Activated T-cell treated with anti-CD3 and anti-CD28 coated beads, Interleukin-2, amount 50 U/mL, for 24 hours (primary cell): ENCODE measurements around the gene ZNF467.

Experiments used
- DNase-seq: peaks from one replicate; pipeline ENCODE4 v3.0.0-alpha.2; 2020
- H3K27ac Mint-ChIP-seq: 2 replicates; pipeline ENCODE4 v1.8.0; 2020; ENCODE audit warnings: mild to moderate bottlenecking, mixed read lengths
- H3K27me3 Mint-ChIP-seq: 2 replicates; pipeline ENCODE4 v1.8.0; 2020; ENCODE audit warnings: mixed read lengths
- H3K36me3 Mint-ChIP-seq: 2 replicates; pipeline ENCODE4 v1.8.0; 2020; ENCODE audit warnings: low read depth, mixed read lengths
- H3K4me1 Mint-ChIP-seq: 2 replicates; pipeline ENCODE4 v1.8.0; 2020; ENCODE audit warnings: low read depth, mixed read lengths
- H3K4me3 Mint-ChIP-seq: 2 replicates; pipeline ENCODE4 v1.8.0; 2020; ENCODE audit warnings: mild to moderate bottlenecking, moderate library complexity, mixed read lengths
- H3K9me3 Mint-ChIP-seq: 2 replicates; pipeline ENCODE4 v1.8.0; 2020; ENCODE audit warnings: mixed read lengths

The ZNF467 gene

DNA sequence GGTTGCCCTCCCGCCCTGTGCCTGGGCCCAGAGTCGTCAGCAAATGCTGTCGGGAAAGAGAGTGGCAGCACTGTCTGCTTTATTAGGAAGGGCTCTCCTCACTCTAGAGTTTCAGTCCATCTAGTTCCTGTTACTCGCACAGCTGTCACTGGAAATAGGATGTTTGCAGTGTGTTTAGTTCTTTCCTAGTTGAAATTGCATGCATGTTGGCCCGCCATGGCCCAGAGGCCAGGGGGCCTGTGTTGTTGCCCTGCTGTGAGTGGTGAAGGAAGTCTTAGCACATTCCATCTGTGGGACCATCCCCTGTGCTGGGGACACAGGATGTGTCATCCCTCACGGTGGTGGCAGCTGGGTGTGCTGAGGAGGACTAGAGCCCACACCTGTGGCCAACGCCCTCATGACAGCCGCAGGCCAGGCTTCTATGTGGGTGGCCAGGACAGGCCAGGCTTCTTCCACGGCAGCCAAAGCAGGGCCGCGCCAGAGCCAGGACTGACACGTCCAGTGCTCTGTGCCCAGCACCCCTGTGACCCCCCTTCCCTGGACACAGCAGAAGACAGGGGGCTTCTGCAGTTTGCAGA lies 45.4 kb downstream of the ZNF467 start:
- no peaks in the 10 kb centered on the region for H3K27me3 Mint-ChIP-seq
- H3K4me1 Mint-ChIP-seq, result no peaks in the 10 kb centered on the region
- H3K4me3 Mint-ChIP-seq, result no peak overlapping the region
- no peaks in the 10 kb centered on the region for H3K9me3 Mint-ChIP-seq
- H3K27ac Mint-ChIP-seq, result no peak overlapping the region
- H3K36me3 Mint-ChIP-seq, result peaks cover 89% of the 10 kb centered on the region
- DNase-seq, result no peak

DNA sequence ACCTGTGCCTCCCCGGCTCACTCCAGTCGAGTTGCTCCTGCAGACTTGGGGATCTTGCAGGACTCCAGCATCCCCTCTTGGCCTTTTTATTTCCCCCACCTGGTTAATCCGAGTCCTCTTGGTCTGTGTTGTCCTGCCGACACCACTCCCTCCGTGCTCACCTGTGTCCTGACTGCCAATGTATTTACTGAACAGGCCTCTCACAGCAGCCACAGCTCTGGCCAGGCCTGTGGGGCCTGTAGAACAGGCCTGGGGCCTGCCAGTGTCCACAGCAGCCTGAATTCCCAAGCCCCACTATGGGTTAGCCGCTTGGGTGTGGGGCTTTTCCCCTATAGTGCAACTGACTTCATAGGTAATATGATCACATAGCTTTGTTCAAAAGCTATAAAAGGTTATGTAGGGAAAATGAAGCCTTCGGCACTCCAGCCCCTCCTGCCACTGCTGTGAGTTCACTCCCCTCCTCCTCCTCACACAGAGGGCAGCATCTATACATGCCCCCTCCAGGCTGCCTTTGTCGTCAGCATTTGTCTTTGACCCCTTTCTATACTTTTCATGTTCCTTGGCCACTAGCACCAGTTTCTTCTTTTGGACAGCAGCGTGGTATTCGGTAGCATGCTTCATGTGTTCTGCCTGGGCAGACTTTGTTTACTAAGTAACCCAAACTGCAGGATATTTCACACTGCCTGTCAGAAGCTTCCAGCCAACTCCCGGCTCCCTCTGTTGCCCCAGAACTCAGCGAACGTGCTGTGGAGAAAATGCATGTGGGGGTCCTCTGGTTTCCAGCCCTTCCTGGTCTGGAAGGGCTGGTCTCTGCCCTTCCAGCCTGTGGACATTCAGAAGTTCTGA lies 46.1 kb downstream of the ZNF467 start:
- peaks cover 90% of the 10 kb centered on the region for H3K36me3 Mint-ChIP-seq
- H3K9me3 Mint-ChIP-seq, result no peaks in the 10 kb centered on the region
- DNase-seq, result no peak
- H3K4me3 Mint-ChIP-seq, result no peak overlapping the region
- H3K27ac Mint-ChIP-seq, result no peak overlapping the region
- no peaks in the 10 kb centered on the region for H3K4me1 Mint-ChIP-seq
- H3K27me3 Mint-ChIP-seq, result no peaks in the 10 kb centered on the region

DNA sequence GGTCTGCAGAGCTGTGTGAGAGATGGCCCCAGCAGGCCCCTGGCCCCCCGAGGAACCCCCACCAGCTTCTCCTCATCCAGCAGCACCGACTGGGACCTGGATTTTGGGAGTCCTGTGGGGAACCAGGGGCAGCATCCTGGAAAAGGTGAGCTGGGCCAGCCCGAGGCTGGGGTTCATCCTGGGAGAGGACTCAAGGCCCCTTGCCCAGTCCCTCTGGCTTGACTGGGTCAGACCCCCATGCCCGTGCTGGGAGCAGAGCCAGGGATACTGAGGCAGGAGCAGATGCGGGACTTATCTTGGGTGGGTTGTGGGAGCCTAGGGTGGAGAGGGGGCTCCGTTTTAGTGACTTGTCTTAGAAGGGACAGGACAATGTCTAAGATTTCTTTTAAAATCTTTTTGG lies 47.5 kb downstream of the ZNF467 start:
- no peak overlapping the region for H3K27ac Mint-ChIP-seq
- no peaks in the 10 kb centered on the region for H3K4me1 Mint-ChIP-seq
- no peak for DNase-seq
- no peaks in the 10 kb centered on the region for H3K27me3 Mint-ChIP-seq
- H3K36me3 Mint-ChIP-seq, result peaks cover 90% of the 10 kb centered on the region
- no peak overlapping the region for H3K4me3 Mint-ChIP-seq
- no peaks in the 10 kb centered on the region for H3K9me3 Mint-ChIP-seq

DNA sequence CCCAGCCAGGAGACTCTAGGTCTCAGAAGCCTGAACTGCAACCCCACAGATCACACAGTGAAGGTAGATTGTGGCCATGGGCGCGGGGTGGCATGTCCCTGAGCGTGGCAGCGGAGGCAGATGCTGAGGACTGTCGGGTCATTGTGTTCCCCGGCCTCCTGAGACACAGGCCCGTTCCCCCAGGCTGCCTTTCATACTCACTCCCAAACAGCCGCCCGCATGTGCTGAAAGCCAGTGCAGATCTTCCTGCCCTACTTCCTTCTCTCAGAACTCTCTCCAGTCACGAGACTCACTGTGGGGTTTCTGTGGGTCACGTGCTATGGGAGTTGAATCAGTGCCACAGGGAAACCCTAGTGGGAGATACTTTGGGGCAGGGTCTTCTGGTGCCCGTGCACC lies 48.0 kb downstream of the ZNF467 start:
- H3K27me3 Mint-ChIP-seq, result no peaks in the 10 kb centered on the region
- H3K4me3 Mint-ChIP-seq, result no peak overlapping the region

DNA sequence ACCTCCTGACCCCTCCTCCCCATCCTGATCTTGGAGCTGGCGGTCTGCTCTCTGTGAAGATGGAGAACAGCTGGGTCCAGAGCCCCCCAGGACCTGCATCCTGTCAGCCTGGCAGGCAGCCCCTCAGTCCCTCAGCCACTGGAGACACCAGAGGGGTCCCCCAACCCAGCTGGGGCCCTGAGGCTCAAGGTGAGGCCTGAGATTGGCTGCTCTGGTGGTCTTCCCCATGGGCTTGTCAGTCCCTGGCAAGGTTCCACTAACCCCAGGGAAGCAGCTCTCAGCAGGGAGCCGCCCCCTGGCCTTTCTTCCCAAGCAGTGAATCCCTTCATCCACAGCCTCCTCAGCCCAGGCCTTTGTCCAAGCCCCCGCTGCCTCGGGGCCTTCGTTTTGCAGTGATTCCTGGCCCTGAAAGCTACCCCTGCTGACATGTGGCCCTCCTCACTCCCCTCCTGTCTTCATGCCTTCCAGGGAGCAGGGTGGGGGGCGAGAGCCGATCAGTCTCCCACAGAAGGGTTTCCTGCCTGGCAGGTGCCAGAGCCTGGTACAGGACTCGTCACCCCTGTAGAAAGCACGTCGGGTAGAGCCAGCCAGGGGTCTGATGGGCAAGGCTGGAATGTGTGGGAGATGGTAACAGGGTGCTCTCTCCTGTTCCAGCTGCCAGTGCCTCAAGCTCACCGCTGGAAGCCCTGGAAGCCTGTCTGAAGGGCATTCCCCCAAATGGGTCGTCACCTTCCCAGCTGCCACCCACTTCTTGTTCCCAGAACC lies 48.5 kb downstream of the ZNF467 start:
- no peak for DNase-seq
- H3K27me3 Mint-ChIP-seq, result no peaks in the 10 kb centered on the region
- no peak overlapping the region for H3K4me3 Mint-ChIP-seq
- no peaks in the 10 kb centered on the region for H3K9me3 Mint-ChIP-seq
- H3K4me1 Mint-ChIP-seq, result peaks cover 3% of the 10 kb centered on the region
- peaks cover 91% of the 10 kb centered on the region for H3K36me3 Mint-ChIP-seq
- no peak overlapping the region for H3K27ac Mint-ChIP-seq

More for the DNA sequence above, 48.0 kb downstream of the ZNF467 start:
- Mint-ChIP-seq H3K4me1 (no peaks in the 10 kb centered on the region), H3K9me3 (no peaks in the 10 kb centered on the region), H3K27ac (no peak overlapping the region), H3K36me3 (peaks cover 90% of the 10 kb centered on the region)
- DNase-seq, result no peak

DNA sequence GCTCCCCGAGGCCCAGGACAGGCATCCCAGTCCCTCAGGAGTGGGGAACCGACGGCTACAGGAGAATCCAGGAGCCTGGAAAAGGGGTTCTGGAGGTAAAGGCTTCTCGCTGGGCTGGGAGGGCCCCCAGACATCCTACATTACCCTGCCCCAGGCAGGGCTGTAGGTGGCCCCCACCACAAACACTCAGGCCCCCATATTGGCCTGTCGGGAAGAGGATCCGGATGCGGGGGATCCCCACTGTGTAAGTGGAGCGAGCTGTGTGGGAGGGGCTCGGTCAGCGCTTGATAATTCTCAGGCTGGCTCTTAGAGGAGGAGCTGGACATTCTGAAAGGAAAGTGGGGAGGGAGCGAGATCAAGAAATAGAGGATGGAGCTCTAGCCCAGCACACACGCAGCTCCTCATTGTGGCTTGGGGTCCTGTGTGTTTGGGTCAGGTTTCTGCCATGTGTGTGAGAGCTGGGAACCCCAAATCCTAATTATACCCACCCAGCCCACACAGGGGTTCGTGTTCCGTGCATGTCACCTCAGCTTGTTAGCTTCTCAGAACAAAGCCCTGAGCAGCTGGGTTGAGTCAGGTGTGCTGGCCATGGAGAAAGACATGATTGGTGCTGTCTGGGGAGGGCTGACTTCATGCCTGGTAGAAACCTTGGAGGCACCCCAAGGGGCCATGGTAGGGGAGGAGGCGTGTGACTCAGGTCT lies 49.4 kb downstream of the ZNF467 start:
- H3K4me1 Mint-ChIP-seq, result peaks cover 11% of the 10 kb centered on the region
- H3K27ac Mint-ChIP-seq, result no peak overlapping the region
- H3K4me3 Mint-ChIP-seq, result no peak overlapping the region
- H3K36me3 Mint-ChIP-seq, result peaks cover 91% of the 10 kb centered on the region
- H3K9me3 Mint-ChIP-seq, result no peaks in the 10 kb centered on the region
- no peaks in the 10 kb centered on the region for H3K27me3 Mint-ChIP-seq
- DNase-seq, result no peak

DNA sequence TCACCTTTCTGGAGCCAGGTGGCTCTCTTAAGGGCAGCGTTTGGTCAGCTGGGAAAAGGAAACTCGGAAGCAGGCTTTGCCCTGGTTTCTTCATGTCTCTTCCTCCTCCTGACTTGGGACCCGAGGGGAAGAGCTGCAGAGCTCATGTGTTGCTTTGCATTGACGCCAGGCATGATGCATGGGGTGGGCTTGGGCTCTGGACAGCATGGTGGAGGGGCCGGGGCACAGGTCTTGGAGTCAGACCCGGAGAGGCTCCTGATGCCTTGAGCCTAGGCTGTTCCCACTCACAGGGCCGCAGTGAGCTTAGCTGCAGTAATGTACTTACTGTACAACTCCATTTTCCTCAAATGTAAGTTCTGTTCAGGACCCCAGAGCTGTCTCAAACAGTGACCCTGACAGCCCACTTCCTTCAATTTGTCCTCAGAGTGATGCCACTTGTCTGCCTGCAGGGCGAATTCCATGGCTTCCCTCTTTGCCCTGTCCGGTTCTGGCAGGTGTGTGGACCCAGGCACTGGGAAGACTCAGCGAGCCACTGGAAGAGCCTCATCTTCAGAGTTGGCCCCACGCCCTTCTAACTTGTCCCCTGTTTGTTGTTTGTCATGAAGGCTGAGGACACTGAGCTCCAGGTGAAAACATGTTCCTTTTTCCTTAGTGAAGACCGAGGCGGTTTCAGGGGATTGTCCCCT lies 50.2 kb downstream of the ZNF467 start:
- Mint-ChIP-seq H3K4me1 (peaks cover 15% of the 10 kb centered on the region), H3K36me3 (peaks cover 88% of the 10 kb centered on the region), H3K27me3 (no peaks in the 10 kb centered on the region), H3K9me3 (no peaks in the 10 kb centered on the region), H3K4me3 (no peak overlapping the region), H3K27ac (no peak overlapping the region)
- DNase-seq, result no peak

DNA sequence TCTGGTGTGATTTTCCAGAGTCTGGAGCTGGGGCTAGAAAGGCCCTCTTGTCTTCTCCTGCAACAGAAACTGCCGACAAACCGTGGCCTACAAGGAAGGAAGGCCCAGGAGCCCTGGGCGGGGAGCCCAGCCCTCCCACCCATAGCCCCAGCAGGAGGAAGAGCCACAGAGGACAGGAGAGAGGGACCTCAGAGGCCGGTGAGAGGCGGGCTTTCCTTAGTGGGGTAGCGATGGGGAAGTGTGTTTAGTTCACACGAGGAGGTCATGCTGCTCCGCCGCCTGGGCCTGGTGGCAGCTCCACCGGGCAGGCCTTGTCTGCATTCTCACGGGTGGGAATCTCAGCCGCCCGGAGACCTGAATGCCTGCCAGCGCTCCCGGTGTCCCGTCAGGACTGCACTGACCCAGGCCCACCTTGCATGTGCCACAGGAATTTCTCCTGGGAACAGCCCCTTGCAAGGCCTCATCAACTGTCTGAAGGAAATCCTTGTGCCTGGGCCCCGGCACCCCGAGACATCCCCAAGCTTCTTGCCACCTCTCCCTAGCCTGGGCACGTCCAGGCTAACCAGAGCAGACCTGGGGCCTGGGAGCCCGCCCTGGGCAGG lies 50.9 kb downstream of the ZNF467 start:
- H3K9me3 Mint-ChIP-seq, result no peaks in the 10 kb centered on the region
- H3K27ac Mint-ChIP-seq, result no peak overlapping the region
- no peak for DNase-seq
- H3K27me3 Mint-ChIP-seq, result no peaks in the 10 kb centered on the region
- no peak overlapping the region for H3K4me3 Mint-ChIP-seq
- H3K36me3 Mint-ChIP-seq, result peaks cover 80% of the 10 kb centered on the region
- peaks cover 15% of the 10 kb centered on the region for H3K4me1 Mint-ChIP-seq

DNA sequence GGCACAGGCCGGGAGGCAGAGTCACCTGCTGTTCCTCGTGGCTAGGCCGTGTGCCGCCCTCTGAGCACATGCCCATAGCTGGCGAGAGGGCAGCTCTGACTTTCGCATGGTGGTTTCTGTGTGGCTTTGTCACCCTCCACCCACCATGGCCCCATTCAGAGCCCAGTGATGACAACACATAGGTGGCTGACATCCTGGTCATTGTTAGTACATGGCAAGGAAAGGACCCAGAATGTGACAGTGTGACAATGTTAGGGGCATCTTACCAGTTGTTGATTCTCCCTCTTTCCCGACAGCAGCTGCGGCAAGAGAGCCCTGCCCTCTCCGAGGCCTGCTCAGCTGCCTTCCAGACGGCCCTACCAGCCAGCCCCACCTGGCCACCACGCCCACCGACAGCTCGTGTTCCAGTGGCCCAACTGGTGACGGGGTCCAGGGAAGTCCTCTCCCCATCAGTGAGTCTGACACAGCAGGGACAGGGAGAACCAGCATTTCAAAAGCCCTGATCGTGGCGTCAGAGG lies 52.2 kb downstream of the ZNF467 start:
- peaks cover 67% of the 10 kb centered on the region for H3K36me3 Mint-ChIP-seq

DNA sequence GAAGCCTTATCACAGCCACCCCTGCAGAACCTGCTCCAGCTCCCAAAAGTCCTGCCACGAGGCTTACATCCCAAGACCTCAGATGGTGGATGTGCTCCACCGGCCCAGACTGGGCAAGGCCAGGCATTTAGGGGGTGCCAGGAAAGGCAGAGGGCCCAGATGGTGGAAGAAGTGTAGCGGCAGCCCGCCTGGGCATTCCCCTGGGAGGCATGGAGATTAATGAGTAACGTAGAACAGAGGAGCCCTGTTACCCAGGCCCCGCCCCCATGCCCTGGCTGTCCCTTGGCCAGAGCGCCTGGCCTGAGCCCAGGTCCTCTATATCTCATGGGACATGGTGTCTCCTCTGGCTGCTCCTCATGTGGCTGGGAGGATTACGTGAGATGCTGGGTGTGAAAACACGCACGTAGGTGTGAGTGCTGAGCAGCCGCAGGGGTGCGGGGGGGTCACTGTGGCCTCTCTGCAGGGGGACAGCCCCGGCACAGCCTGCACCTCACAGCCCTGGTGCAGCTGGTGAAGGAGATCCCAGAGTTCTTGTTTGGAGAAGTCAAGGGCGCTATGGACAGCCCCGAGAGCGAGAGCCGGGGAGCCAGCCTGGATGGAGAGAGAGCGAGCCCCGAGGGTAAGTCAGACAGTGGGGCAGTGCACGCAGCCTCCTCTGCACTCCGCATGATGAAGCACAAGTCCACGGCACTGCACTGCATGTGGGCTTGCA lies 52.9 kb downstream of the ZNF467 start:
- no peak overlapping the region for H3K27ac Mint-ChIP-seq
- H3K4me3 Mint-ChIP-seq, result no peak overlapping the region
- DNase-seq, result no peak

More for the DNA sequence above, 52.2 kb downstream of the ZNF467 start:
- no peak for DNase-seq
- H3K4me1 Mint-ChIP-seq, result peaks cover 21% of the 10 kb centered on the region
- no peak overlapping the region for H3K27ac Mint-ChIP-seq
- no peaks in the 10 kb centered on the region for H3K27me3 Mint-ChIP-seq
- no peaks in the 10 kb centered on the region for H3K9me3 Mint-ChIP-seq
- H3K4me3 Mint-ChIP-seq, result no peak overlapping the region

DNA sequence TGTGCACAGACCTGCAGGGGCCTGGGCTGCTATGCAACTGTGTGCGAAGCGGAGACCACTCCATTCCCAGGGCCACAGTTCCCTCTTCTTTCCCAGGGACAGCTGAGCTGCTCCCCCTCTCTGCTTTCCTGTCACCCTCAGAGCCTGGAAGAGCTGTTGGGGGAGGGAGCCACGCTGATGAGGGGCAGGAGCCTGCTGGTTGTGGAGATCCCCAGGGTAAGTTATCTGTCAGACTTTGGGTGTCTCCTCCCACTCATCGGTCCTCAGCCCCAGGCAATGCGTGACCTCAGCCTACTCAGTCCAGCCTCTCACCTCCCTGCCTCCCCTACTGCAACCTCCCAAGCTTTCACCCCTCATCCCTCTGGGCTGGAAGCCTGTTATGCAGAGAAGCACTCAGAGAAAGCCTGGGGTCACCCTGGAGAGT lies 53.5 kb downstream of the ZNF467 start:
- DNase-seq, result no peak
- no peaks in the 10 kb centered on the region for H3K27me3 Mint-ChIP-seq
- H3K27ac Mint-ChIP-seq, result no peak overlapping the region
- H3K4me3 Mint-ChIP-seq, result no peak overlapping the region
- peaks cover 32% of the 10 kb centered on the region for H3K4me1 Mint-ChIP-seq
- peaks cover 60% of the 10 kb centered on the region for H3K36me3 Mint-ChIP-seq
- no peaks in the 10 kb centered on the region for H3K9me3 Mint-ChIP-seq

More for the DNA sequence above, 52.9 kb downstream of the ZNF467 start:
- Mint-ChIP-seq H3K27me3 (no peaks in the 10 kb centered on the region), H3K9me3 (no peaks in the 10 kb centered on the region), H3K36me3 (peaks cover 61% of the 10 kb centered on the region), H3K4me1 (peaks cover 27% of the 10 kb centered on the region)

DNA sequence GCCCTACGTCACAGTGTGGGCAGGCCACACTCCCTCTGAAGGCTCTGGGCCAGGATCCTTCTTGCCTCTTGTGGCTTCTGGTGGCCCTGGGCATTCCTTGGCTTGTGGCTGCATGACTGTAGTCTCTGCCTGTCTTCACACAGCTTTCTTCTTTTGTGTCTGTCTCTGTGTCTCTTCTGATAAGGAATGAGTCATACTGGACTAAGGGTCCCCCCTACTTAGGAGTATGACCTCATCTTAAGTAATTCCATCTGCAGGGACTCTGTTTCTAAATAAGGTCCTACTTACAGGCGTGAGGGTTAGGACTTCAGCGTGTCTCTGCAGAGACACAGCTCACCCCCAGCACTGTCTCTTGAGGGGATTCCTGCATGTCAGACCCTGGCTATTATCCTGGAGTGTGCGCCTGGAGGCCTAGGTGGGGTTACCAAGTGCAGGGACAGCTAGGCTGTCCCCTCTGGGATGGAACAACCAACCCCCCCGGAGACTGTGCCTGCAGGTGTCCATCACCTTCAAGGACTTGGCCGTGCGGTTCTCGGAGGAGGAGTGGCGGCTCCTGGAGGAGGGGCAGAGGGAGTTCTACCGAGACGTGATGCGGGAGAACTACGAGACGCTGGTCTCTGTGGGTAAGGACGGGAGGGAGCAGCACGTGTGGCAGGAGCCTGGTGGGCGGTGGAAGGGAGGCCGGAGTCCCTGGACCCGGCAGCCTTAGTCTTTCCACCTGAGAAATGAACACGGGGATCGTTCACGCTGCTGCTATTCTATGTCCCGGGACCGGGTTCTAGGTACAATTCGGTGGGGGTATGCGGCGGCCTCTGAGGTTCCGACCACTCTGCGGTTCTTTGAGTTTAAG lies 54.1 kb downstream of the ZNF467 start:
- H3K27ac Mint-ChIP-seq, result peak overlapping the region; percentile 11
- H3K9me3 Mint-ChIP-seq, result no peaks in the 10 kb centered on the region
- no peak for DNase-seq
- H3K36me3 Mint-ChIP-seq, result peaks cover 59% of the 10 kb centered on the region
- H3K27me3 Mint-ChIP-seq, result no peaks in the 10 kb centered on the region
- H3K4me3 Mint-ChIP-seq, result no peak overlapping the region
- peaks cover 33% of the 10 kb centered on the region for H3K4me1 Mint-ChIP-seq
